HepG2 (cell line): ENCODE data around the gene ANKRD13D. TPM values are rescaled to one million over a fixed set of nuclear protein-coding genes. Genes with fewer than 3 reads are reported as not detected.

Source experiments
- CAMTA2 ChIP-seq: sonication (generic); formaldehyde crosslinking; IDR thresholded peaks from 2 replicates; pipeline ENCODE4 v1.4.0; 2020; ENCODE audit warnings: mild to moderate bottlenecking, missing genetic modification reagents, borderline replicate concordance
- CBX1 ChIP-seq: IDR thresholded peaks from one replicate; pipeline ENCODE4 v1.6.1; 2016; ENCODE audit warnings: antibody characterized with exemption, low read depth
- NFYC ChIP-seq: IDR thresholded peaks from 2 replicates; pipeline ENCODE4 v1.6.1; 2016; ENCODE audit warnings: missing genetic modification reagents, missing compliant biosample characterization
- PHF8 ChIP-seq: sonication (generic); formaldehyde crosslinking; IDR thresholded peaks from 2 replicates; pipeline ENCODE4 v1.5.0; 2020; ENCODE audit warnings: missing genetic modification reagents
- POGZ ChIP-seq: sonication (generic); formaldehyde crosslinking; IDR thresholded peaks from 2 replicates; pipeline ENCODE4 v1.4.0; 2020; ENCODE audit warnings: mild to moderate bottlenecking, missing genetic modification reagents
- RBM39 ChIP-seq: fragments of 200-400 bp; formaldehyde crosslinking; IDR thresholded peaks from one replicate; pipeline ENCODE4 v1.6.1; 2018; ENCODE audit warnings: antibody characterized with exemption, mild to moderate bottlenecking, low read depth, low read length; ENCODE audit not compliant: poor library complexity, severe bottlenecking
- SIN3A ChIP-seq: IDR thresholded peaks from 2 replicates; pipeline ENCODE4 v1.6.1; 2011; ENCODE audit warnings: low read depth, mild to moderate bottlenecking, control low read depth, low read length, borderline replicate concordance
- ZNF225 ChIP-seq: sonication (generic); formaldehyde crosslinking; IDR thresholded peaks from 2 replicates; pipeline ENCODE4 v1.4.0; 2020; ENCODE audit warnings: mild to moderate bottlenecking, missing genetic modification reagents
- ZNF605 ChIP-seq: sonication (generic); formaldehyde crosslinking; IDR thresholded peaks from 2 replicates; pipeline ENCODE4 v1.8.0; 2022; ENCODE audit warnings: mild to moderate bottlenecking, missing genetic modification reagents
- ZNF616 ChIP-seq: sonication (generic); formaldehyde crosslinking; IDR thresholded peaks from 2 replicates; pipeline ENCODE4 v1.5.0; 2020; ENCODE audit warnings: low read depth, mild to moderate bottlenecking, missing genetic modification reagents
- ZNF850 ChIP-seq: sonication (generic); formaldehyde crosslinking; conservative IDR thresholded peaks from 2 replicates; pipeline ENCODE4 v1.9.0; 2021; ENCODE audit warnings: mild to moderate bottlenecking, missing genetic modification reagents
- ZNF883 ChIP-seq: sonication (generic); formaldehyde crosslinking; IDR thresholded peaks from 2 replicates; pipeline ENCODE4 v1.5.1; 2020; ENCODE audit warnings: mild to moderate bottlenecking, missing genetic modification reagents; ENCODE audit errors: not compliant biosample characterization
- polyA plus RNA-seq, 8 experiments: library from polyadenylated mRNA; depleted of rRNA in 3 of 8; stranded (reverse) in 7 of 8; unstranded in 1 of 8; fragments of >200 nt; fragmentation: Illumina TruSeq in 4 of 8; extraction: Trizol in 4 of 8; gene quantifications; 2 replicates each; pipeline versions ENCODE4 v1.2.1 to v1.2.3, GENCODE V29; 2011 to 2016; ENCODE audit warnings: low read depth in 4 of 8, missing spikeins in 1 of 8, mixed read lengths in 1 of 8; ENCODE audit not compliant: insufficient read depth in 1 of 8
- total RNA-seq, 5 experiments: library from RNA; depleted of rRNA; stranded (reverse); fragments of >200 nt; fragmentation: Illumina TruSeq; extraction: Trizol; gene quantifications; 2 replicates each; pipeline ENCODE4 v1.2.3, GENCODE V29; 2016; ENCODE audit warnings: low read depth in 1 of 5
- TF ChIP-seq, protein P1 (sequence below): IDR thresholded peaks from 2 replicates; pipeline ENCODE4 v1.6.1; 2016; ENCODE audit warnings: missing compliant biosample characterization, missing genetic modification reagents, borderline replicate concordance
- TF ChIP-seq, protein P2 (sequence below): sonication (generic); formaldehyde crosslinking; IDR thresholded peaks from 2 replicates; pipeline ENCODE4 v1.9.0; 2022; ENCODE audit warnings: missing genetic modification reagents, mild to moderate bottlenecking, borderline replicate concordance

Gene ANKRD13D
- total and polyA plus RNA-seq, 2 of the 13 experiments (the other 11 are each of a cell fraction or from before 2014, with no cell fraction given): 18.6 to 27.3 TPM

DNA sequence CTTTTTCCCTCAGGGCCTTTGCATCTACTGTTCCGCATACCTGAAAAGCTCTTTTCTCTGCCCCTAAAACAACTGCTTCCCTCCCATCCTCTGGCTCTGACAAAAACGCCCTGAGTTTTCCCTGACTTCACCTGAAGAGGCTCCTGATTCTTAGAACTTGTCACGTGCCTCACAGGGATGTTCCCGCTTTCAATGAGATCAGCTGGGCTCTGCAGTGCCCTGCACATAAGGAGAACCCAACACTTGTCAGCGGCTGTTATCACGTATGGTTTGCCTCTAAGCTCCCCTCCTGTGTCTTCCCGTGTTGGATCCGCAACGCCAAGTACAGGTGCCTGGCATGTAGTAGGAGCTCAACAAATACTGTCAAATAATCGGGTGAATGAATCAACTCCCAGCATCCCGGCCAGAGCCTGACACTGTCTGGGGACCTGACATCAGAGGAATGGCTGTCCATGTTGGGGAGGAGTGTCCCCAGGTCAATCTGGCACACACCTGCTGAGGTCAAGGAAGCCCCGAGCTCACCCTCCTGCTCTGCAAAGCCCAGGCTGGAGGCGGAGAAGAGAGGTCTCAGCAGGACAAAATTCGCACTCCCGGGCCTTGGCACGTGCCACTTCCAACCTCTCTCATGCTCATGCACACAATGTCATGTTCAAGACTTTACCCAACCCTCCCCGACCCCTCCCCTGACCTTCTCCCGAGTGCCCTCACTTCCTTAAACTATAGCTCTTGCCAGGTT, 27.0 kb upstream of the ANKRD13D start (continued):
- peak; percentile 41 for TF ChIP-seq ZNF883 (CRISPR knock-in tag)
- TF ChIP-seq RBM39: peak; percentile 33
- 0 out of 2 replicates have a peak, but pooled peaks have one; percentile 3 for TF ChIP-seq POGZ (CRISPR knock-in tag)
- TF ChIP-seq ZNF225 (CRISPR knock-in tag): no peak
- no peak for TF ChIP-seq ZNF850 (CRISPR knock-in tag)
- TF ChIP-seq SIN3A: no peak
- TF ChIP-seq PHF8: peak; percentile 12; the same call in 1 of the 2 replicates
- TF ChIP-seq CAMTA2: no peak
- no peak for TF ChIP-seq NFYC (CRISPR knock-in tag)
- no peak for TF ChIP-seq CBX1
- TF ChIP-seq, protein P1, sequence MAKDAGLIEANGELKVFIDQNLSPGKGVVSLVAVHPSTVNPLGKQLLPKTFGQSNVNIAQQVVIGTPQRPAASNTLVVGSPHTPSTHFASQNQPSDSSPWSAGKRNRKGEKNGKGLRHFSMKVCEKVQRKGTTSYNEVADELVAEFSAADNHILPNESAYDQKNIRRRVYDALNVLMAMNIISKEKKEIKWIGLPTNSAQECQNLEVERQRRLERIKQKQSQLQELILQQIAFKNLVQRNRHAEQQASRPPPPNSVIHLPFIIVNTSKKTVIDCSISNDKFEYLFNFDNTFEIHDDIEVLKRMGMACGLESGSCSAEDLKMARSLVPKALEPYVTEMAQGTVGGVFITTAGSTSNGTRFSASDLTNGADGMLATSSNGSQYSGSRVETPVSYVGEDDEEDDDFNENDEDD (CRISPR knock-in tag): peak; percentile 38; the same call in 1 of the 2 replicates
- TF ChIP-seq, protein P2, sequence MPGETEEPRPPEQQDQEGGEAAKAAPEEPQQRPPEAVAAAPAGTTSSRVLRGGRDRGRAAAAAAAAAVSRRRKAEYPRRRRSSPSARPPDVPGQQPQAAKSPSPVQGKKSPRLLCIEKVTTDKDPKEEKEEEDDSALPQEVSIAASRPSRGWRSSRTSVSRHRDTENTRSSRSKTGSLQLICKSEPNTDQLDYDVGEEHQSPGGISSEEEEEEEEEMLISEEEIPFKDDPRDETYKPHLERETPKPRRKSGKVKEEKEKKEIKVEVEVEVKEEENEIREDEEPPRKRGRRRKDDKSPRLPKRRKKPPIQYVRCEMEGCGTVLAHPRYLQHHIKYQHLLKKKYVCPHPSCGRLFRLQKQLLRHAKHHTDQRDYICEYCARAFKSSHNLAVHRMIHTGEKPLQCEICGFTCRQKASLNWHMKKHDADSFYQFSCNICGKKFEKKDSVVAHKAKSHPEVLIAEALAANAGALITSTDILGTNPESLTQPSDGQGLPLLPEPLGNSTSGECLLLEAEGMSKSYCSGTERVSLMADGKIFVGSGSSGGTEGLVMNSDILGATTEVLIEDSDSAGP (CRISPR knock-in tag): peak; percentile 10; the same call in 1 of the 2 replicates
- TF ChIP-seq ZNF605 (CRISPR knock-in tag): 0 out of 2 replicates have a peak, but pooled peaks have one; percentile 27
- no peak for TF ChIP-seq ZNF616 (CRISPR knock-in tag)
